IMR-90 (cell line): ENCODE results near the gene REPS1. TPM values are rescaled to one million over a fixed set of nuclear protein-coding genes. Genes with fewer than 3 reads are reported as not detected.

ENCODE experiments used
- ATAC-seq: fragments of 200-7000 bp; cut with Tn5 transposase; 2 replicates; pipeline ENCODE4 v1.9.1; 2020; ENCODE audit warnings: low read depth, mild to moderate bottlenecking, moderate library complexity
- BruUV-seq: library from RNA; stranded (reverse); fragments of 400-500 nt; replicated peaks from 2 replicates; lab custom pipeline; 2021; lab: Mats Ljungman, UMichigan
- CTCF ChIA-PET: fragments of 300-600 bp; formaldehyde crosslinking; extraction: SDS; loops from one replicate; lab custom pipeline; 2021; ENCODE audit warnings: antibody characterized with exemption; lab: Yijun Ruan, JAX
- POLR2A ChIA-PET: fragments of 300-600 bp; sonication (Branson Sonifier 250); formaldehyde crosslinking; loops from one replicate; lab custom pipeline; 2022; ENCODE audit warnings: antibody characterized with exemption; ENCODE audit not compliant: unreplicated experiment; lab: Charles Lee
- DNase-seq: peaks from one replicate; pipeline ENCODE4 v3.0.0; 2013
- H2AFZ ChIP-seq: replicated peaks from 2 replicates; pipeline ENCODE3; 2013; ENCODE audit warnings: low read length, mild to moderate bottlenecking; ENCODE audit not compliant: poor library complexity
- H2AK5ac ChIP-seq: 2 replicates; pipeline ENCODE4 v1.6.1; 2013; ENCODE audit warnings: low read depth, low read length, inconsistent platforms
- H2AK9ac ChIP-seq: replicated peaks from 2 replicates; pipeline ENCODE3; 2013; ENCODE audit warnings: mild to moderate bottlenecking, low read depth, low read length, moderate library complexity; ENCODE audit not compliant: poor library complexity
- H2BK120ac ChIP-seq: 2 replicates; pipeline ENCODE4 v1.6.1; 2013; ENCODE audit warnings: low read depth, low read length, inconsistent platforms
- H2BK15ac ChIP-seq: 3 replicates; pipeline ENCODE4 v1.6.1; 2013; ENCODE audit warnings: low read depth, low read length, inconsistent platforms
- H2BK20ac ChIP-seq: 2 replicates; pipeline ENCODE4 v1.6.1; 2013; ENCODE audit warnings: low read depth, mild to moderate bottlenecking, inconsistent platforms, low read length, moderate library complexity
- H2BK5ac ChIP-seq: 2 replicates; pipeline ENCODE4 v1.6.1; 2013; ENCODE audit warnings: mild to moderate bottlenecking, low read depth, low read length, inconsistent platforms; ENCODE audit not compliant: poor library complexity, severe bottlenecking
- H3K14ac ChIP-seq: replicated peaks from 2 replicates; pipeline ENCODE4 v1.6.1; 2013; ENCODE audit warnings: low read depth, low read length, inconsistent platforms
- H3K18ac ChIP-seq: 2 replicates; pipeline ENCODE4 v1.6.1; 2013; ENCODE audit warnings: low read depth, low read length, control low read depth
- H3K23ac ChIP-seq: 2 replicates; pipeline ENCODE4 v1.6.1; 2013; ENCODE audit warnings: low read depth, low read length, inconsistent platforms
- H3K27ac ChIP-seq: 2 replicates; pipeline ENCODE4 v1.5.1; 2013; ENCODE audit warnings: mild to moderate bottlenecking, control low read depth, low read length; ENCODE audit not compliant: insufficient read depth
- H3K27me3 ChIP-seq: 2 replicates; pipeline ENCODE4 v1.6.1; 2013; ENCODE audit warnings: low read length; ENCODE audit not compliant: control insufficient read depth, insufficient read depth
- H3K36me3 ChIP-seq: 2 replicates; pipeline ENCODE4 v1.6.1; 2013; ENCODE audit warnings: low read length, mixed read lengths; ENCODE audit not compliant: control insufficient read depth, insufficient read depth
- H3K4ac ChIP-seq: 2 replicates; pipeline ENCODE4 v1.6.1; 2013; ENCODE audit warnings: low read depth, low read length, inconsistent platforms
- H3K4me1 ChIP-seq: 2 replicates; pipeline ENCODE4 v1.6.1; 2013; ENCODE audit warnings: low read length, mixed read lengths; ENCODE audit not compliant: control insufficient read depth, insufficient read depth
- H3K4me2 ChIP-seq: 2 replicates; pipeline ENCODE4 v1.6.1; 2013; ENCODE audit warnings: low read depth, mild to moderate bottlenecking, control low read depth, low read length, moderate library complexity
- H3K4me3 ChIP-seq: 2 replicates; pipeline ENCODE4 v1.5.1; 2013; ENCODE audit warnings: low read depth, mild to moderate bottlenecking, control low read depth, low read length, moderate library complexity; ENCODE audit not compliant: insufficient read depth
- H3K56ac ChIP-seq: 2 replicates; pipeline ENCODE4 v1.6.1; 2013; ENCODE audit warnings: low read length, inconsistent platforms; ENCODE audit not compliant: insufficient read depth; ENCODE audit errors: extremely low read depth
- H3K79me1 ChIP-seq, 2 experiments: 2 replicates each; pipeline ENCODE4 v1.6.1; 2013; ENCODE audit warnings: low read length in 2 of 2, inconsistent platforms in 1 of 2, low read depth in 1 of 2
- H3K9ac ChIP-seq: 2 replicates; pipeline ENCODE4 v1.6.1; 2013; ENCODE audit warnings: low read depth, low read length, control low read depth
- H3K9me1 ChIP-seq: 2 replicates; pipeline ENCODE4 v1.6.1; 2013; ENCODE audit warnings: low read length, inconsistent platforms; ENCODE audit not compliant: insufficient read depth
- H3K9me3 ChIP-seq: 2 replicates; pipeline ENCODE4 v1.6.1; 2013; ENCODE audit warnings: low read length; ENCODE audit not compliant: control insufficient read depth, insufficient read depth
- H4K20me1 ChIP-seq: 2 replicates; pipeline ENCODE4 v1.6.1; 2013; ENCODE audit warnings: low read length, inconsistent platforms; ENCODE audit not compliant: insufficient read depth
- H4K5ac ChIP-seq: 2 replicates; pipeline ENCODE4 v1.6.1; 2013; ENCODE audit warnings: mild to moderate bottlenecking, low read depth, low read length, control low read depth
- H4K8ac ChIP-seq, 2 experiments: 2 replicates each; pipeline ENCODE4 v1.6.1; 2013; ENCODE audit warnings: low read depth in 2 of 2, low read length in 2 of 2, control low read depth in 1 of 2, inconsistent platforms in 1 of 2
- H4K91ac ChIP-seq: 2 replicates; pipeline ENCODE4 v1.6.1; 2013; ENCODE audit warnings: low read depth, low read length, inconsistent platforms; ENCODE audit not compliant: insufficient read depth
- CEBPB ChIP-seq: IDR thresholded peaks from 2 replicates; pipeline ENCODE4 v1.6.1; 2012; ENCODE audit warnings: low read depth, low read length, improper control_type of control experiment
- CHD1 ChIP-seq: IDR thresholded peaks from 2 replicates; pipeline ENCODE4 v1.6.1; 2012; ENCODE audit warnings: low read depth, low read length, improper control_type of control experiment
- FOS ChIP-seq: fragments of 150-350 bp; IDR thresholded peaks from 2 replicates; pipeline ENCODE4 v1.6.1; 2016; ENCODE audit warnings: low read depth, low read length
- MAFK ChIP-seq: IDR thresholded peaks from 2 replicates; pipeline ENCODE4 v1.6.1; 2012; ENCODE audit warnings: low read depth, low read length, improper control_type of control experiment
- MAZ ChIP-seq: IDR thresholded peaks from 2 replicates; pipeline ENCODE4 v1.6.1; 2012; ENCODE audit warnings: low read depth, mild to moderate bottlenecking, low read length, improper control_type of control experiment, moderate library complexity, borderline replicate concordance
- POLR2A ChIP-seq: IDR thresholded peaks from 2 replicates; pipeline ENCODE4 v1.6.1; 2012; ENCODE audit warnings: mild to moderate bottlenecking, low read depth, low read length
- SMC3 ChIP-seq: fragments of 150-350 bp; IDR thresholded peaks from 2 replicates; pipeline ENCODE4 v1.6.1; 2016; ENCODE audit warnings: low read depth, mild to moderate bottlenecking, antibody characterized with exemption, low read length, moderate library complexity
- WGBS, 2 experiments: methylation state at CpG; one replicate each; pipeline versions ENCODE4 v1.1.5 to v1.1.7; 2013; ENCODE audit warnings: missing lambda C conversion rate in 2 of 2; ENCODE audit not compliant: insufficient read length in 1 of 2; ENCODE audit errors: extremely low coverage in 2 of 2; 5-methylcytosine and 5-hydroxymethylcytosine counted together
- dilution Hi-C: fragments of 300-500 bp; cut with HindIII; formaldehyde crosslinking; loops from one replicate; pipeline ENCODE4 v1.14.3; 2018; ENCODE audit warnings: low sequenced_read_pairs; ENCODE audit not compliant: unreplicated experiment
- in situ Hi-C: fragments of 300-500 bp; cut with MboI; formaldehyde crosslinking; loops from 3 replicates; pipeline ENCODE4 v1.14.3; 2019; ENCODE audit warnings: low sequenced_read_pairs, inconsistent platforms, mixed read lengths
- intact Hi-C: fragments of 100-400 bp; cut with micrococcal nuclease; formaldehyde crosslinking; loops from 2 replicates; pipeline ENCODE4 v1.10.0; 2022
- polyA plus RNA-seq, 3 experiments: library from polyadenylated mRNA; depleted of rRNA; stranded (reverse); fragments of >200 nt; gene quantifications; 2 replicates each; pipeline ENCODE4 v1.2.3, GENCODE V29; 2012; ENCODE audit warnings: low replicate concordance in 1 of 3
- total RNA-seq: library from RNA; depleted of rRNA; stranded (reverse); fragments of >200 nt; gene quantifications from 2 replicates; pipeline ENCODE4 v1.2.3, GENCODE V29; 2012
- TF ChIP-seq, protein P1 (sequence below): conservative IDR thresholded peaks from 2 replicates; pipeline ENCODE4 v1.5.1; 2012; ENCODE audit warnings: mild to moderate bottlenecking, low read depth, low read length, improper control_type of control experiment

The REPS1 gene
- total and polyA plus RNA-seq, 2 of the 4 experiments (the other 2 are of a cell fraction), result 21.9 to 24.2 TPM

- intact Hi-C loops, result no loop called here
- Histone ChIP-seq H2BK20ac (no peak overlapping the region), H2BK15ac (no peak overlapping the region), H3K4me2 (no peak overlapping the region), H3K79me1 (no peaks in the 10 kb centered on the region; a peak in 1 of 4 replicates), H3K4me1 (no peaks in the 10 kb centered on the region), H3K18ac (no peak overlapping the region), H3K9ac (no peak overlapping the region), H4K91ac (no peak overlapping the region), H3K23ac (no peak overlapping the region), H3K4ac (no peak overlapping the region), H2BK120ac (no peak overlapping the region), H4K5ac (no peak overlapping the region), H4K20me1 (no peaks in the 10 kb centered on the region), H4K8ac (no peak overlapping the region), H3K4me3 (no peak overlapping the region), H3K36me3 (peaks cover 2% of the 10 kb centered on the region; the same call in 1 of the 2 replicates), H3K9me3 (no peaks in the 10 kb centered on the region), H3K56ac (no peak overlapping the region), H3K27ac (no peak overlapping the region), H2AK5ac (no peak overlapping the region), H2AFZ (no peak overlapping the region), H3K14ac (no peak overlapping the region), H3K27me3 (no peaks in the 10 kb centered on the region), H3K9me1 (no peaks in the 10 kb centered on the region), H2BK5ac (no peak overlapping the region), H2AK9ac (no peak overlapping the region)
- ATAC-seq (no peak), DNase-seq (no peak)
- TF ChIP-seq CHD1 (no peak), CEBPB (no peak), FOS (no peak), MAFK (no peak), POLR2A (no peak), MAZ (no peak), SMC3 (no peak)
- TF ChIP-seq, protein P1, sequence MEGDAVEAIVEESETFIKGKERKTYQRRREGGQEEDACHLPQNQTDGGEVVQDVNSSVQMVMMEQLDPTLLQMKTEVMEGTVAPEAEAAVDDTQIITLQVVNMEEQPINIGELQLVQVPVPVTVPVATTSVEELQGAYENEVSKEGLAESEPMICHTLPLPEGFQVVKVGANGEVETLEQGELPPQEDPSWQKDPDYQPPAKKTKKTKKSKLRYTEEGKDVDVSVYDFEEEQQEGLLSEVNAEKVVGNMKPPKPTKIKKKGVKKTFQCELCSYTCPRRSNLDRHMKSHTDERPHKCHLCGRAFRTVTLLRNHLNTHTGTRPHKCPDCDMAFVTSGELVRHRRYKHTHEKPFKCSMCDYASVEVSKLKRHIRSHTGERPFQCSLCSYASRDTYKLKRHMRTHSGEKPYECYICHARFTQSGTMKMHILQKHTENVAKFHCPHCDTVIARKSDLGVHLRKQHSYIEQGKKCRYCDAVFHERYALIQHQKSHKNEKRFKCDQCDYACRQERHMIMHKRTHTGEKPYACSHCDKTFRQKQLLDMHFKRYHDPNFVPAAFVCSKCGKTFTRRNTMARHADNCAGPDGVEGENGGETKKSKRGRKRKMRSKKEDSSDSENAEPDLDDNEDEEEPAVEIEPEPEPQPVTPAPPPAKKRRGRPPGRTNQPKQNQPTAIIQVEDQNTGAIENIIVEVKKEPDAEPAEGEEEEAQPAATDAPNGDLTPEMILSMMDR, result no peak
- dilution Hi-C loops, result no loop called here
- CTCF ChIA-PET, result no interaction called here
- BruUV-seq, result no TSS peak
- in situ Hi-C loops, result no loop called here
- WGBS, 2 experiments, result no CpG with 5 or more reads among the region's 3 CpGs
- POLR2A ChIA-PET, result no interaction called here
Observed at GRCh38 chr6:138926579-138926978, 61.5 kb downstream of the REPS1 start.
